ENCODE measurements around the gene ITCH. TPM values are rescaled to one million over a fixed set of nuclear protein-coding genes. Genes with fewer than 3 reads are reported as not detected.

Gene ITCH
- total RNA-seq, 1 experiment from 2014 or later: 78.8 TPM

- TF ChIP-seq CTCF (IDR thresholded peaks at IDR 0.05 in 2 of 3, conservative IDR thresholded peaks at IDR 0.05 in 1 of 3; ENCODE audit: borderline replicate concordance in 1 of 3, insufficient read depth in 1 of 3, low read depth in 2 of 3, low read length in 2 of 3) (no peak), EGR1 (IDR thresholded peaks at IDR 0.05; ENCODE audit: low read depth) (no peak), SP1 (IDR thresholded peaks at IDR 0.05; ENCODE audit: low read depth) (no peak), CBX3 (IDR thresholded peaks at IDR 0.05; ENCODE audit: low read depth) (no peak), ZFX (IDR thresholded peaks at IDR 0.05) (no peak)
Observed at GRCh38 chr20:34415079-34415478, 52.0 kb downstream of the ITCH start (continued).

- Histone ChIP-seq H3K9me2 (ENCODE audit: insufficient read depth) (no peaks in the 10 kb centered on the region), H3K4me1 (ENCODE audit: control insufficient read depth in 1 of 2, insufficient read depth in 2 of 2, low read length in 2 of 2) (peaks cover 3% of the 10 kb centered on the region in 2 experiments), H3K27me3 (ENCODE audit: insufficient read depth, low read length) (no peaks in the 10 kb centered on the region), H3K27ac (ENCODE audit: low read depth, low read length) (no peak overlapping the region), H3K4me3 (replicated peaks in 1 of 2; ENCODE audit: low read depth in 1 of 2, low read length in 2 of 2) (no peak overlapping the region), H4K20me1 (ENCODE audit: insufficient read depth) (0 out of 2 replicates have a peak, but pooled peaks cover 5% of the 10 kb centered on the region), H2AFZ (ENCODE audit: low read depth, low read length, poor library complexity, severe bottlenecking) (no peak overlapping the region), H3K9ac (ENCODE audit: low read length) (no peak overlapping the region), H3K4me2 (ENCODE audit: low read length) (no peak overlapping the region), H3K9me3 (ENCODE audit: control insufficient read depth in 1 of 2, insufficient read depth in 1 of 2, low read depth in 1 of 2, low read length in 2 of 2) (no peaks in the 10 kb centered on the region), H3K79me2 (ENCODE audit: insufficient read depth, low read length) (peaks cover 61% of the 10 kb centered on the region), H3K36me3 (ENCODE audit: control insufficient read depth in 1 of 2, insufficient read depth in 2 of 2, low read length in 2 of 2) (peaks cover 7 to 14% of the 10 kb centered on the region in 2 experiments; a peak in 2 of 4 replicates)
- intact Hi-C loops (cut with micrococcal nuclease): no loop called here
- CTCF ChIA-PET: no interaction called here
- BruUV-seq (replicated peaks): no TSS peak
- no peak for DNase-seq (ENCODE audit: low read depth, low spot score)
- TF ChIP-seq ELF1 (IDR thresholded peaks at IDR 0.05; ENCODE audit: borderline replicate concordance, low read depth) (no peak), SIN3A (IDR thresholded peaks at IDR 0.05; ENCODE audit: low read depth) (no peak), REST (IDR thresholded peaks at IDR 0.05; ENCODE audit: low read depth) (no peak), FOSL1 (IDR thresholded peaks at IDR 0.05; ENCODE audit: low read depth) (no peak), CTCF (IDR thresholded peaks at IDR 0.05 in 2 of 3, conservative IDR thresholded peaks at IDR 0.05 in 1 of 3; ENCODE audit: borderline replicate concordance in 1 of 3, insufficient read depth in 1 of 3, low read depth in 2 of 3, low read length in 2 of 3) (no peak), YY1 (IDR thresholded peaks at IDR 0.05; ENCODE audit: extremely low read depth, insufficient replicate concordance, low read depth, low read length) (no peak), TCF7L2 (IDR thresholded peaks at IDR 0.05; ENCODE audit: borderline replicate concordance, extremely low read depth, insufficient read depth, insufficient read length) (no peak)
- RAD21 ChIA-PET (ENCODE audit: low non-redundant PET in 1 of 2, low total read pairs in 2 of 2, uncharacterized antibody in 2 of 2, unreplicated experiment in 2 of 2): no interaction called here
- POLR2A ChIA-PET: no interaction called here
- ATAC-seq: no peak
Observed at GRCh38 chr20:34420146-34420545, 57.1 kb downstream of the ITCH start.
